ENCODE results near the gene PPFIA4.

DNA sequence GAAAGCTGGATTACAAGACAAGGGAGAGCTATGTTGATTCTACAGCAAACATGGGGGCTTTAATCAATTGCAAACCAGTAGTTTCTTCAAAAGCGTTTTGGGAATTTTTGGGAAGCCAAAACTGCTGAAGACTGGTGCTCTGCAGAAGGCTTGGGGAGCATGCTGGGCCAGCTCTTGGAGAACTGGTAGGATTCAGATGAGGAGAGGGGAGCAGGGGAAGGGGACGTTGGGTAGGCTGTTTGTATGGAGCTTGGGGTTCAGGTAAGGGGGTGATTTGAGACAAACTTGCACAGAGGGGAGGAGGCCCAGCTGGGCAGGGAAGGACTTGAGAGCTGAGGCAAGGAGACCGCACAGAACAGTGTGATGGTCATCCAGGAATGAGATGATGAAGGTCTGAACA is 62.1 kb downstream of the PPFIA4 start:
- TF ChIP-seq, protein P1, sequence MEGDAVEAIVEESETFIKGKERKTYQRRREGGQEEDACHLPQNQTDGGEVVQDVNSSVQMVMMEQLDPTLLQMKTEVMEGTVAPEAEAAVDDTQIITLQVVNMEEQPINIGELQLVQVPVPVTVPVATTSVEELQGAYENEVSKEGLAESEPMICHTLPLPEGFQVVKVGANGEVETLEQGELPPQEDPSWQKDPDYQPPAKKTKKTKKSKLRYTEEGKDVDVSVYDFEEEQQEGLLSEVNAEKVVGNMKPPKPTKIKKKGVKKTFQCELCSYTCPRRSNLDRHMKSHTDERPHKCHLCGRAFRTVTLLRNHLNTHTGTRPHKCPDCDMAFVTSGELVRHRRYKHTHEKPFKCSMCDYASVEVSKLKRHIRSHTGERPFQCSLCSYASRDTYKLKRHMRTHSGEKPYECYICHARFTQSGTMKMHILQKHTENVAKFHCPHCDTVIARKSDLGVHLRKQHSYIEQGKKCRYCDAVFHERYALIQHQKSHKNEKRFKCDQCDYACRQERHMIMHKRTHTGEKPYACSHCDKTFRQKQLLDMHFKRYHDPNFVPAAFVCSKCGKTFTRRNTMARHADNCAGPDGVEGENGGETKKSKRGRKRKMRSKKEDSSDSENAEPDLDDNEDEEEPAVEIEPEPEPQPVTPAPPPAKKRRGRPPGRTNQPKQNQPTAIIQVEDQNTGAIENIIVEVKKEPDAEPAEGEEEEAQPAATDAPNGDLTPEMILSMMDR (IDR thresholded peaks at IDR 0.05): no peak
- TF ChIP-seq POLR2A (IDR thresholded peaks at IDR 0.05): no peak
